HG03432 (cell line): ENCODE measurements around the gene PGA3.
"Not testable (repeated sequence)": the region's sequence is repeated elsewhere in the genome, so short reads cannot be mapped to it uniquely, and the experiment has no call there.

ENCODE experiments used
- ATAC-seq: cut with Tn5 transposase; IDR thresholded peaks from one replicate; pipeline ENCODE4 v1.9.1; 2021; ENCODE audit warnings: mild to moderate bottlenecking, moderate library complexity; ENCODE audit not compliant: unreplicated experiment

PGA3 gene

GRCh38 chr11:61248071-61248470 lies 44.8 kb downstream of the PGA3 start:
- not testable (repeated sequence) for ATAC-seq

- ATAC-seq, result not testable (repeated sequence)
Measured at GRCh38 chr11:61249201-61249600, 45.9 kb downstream of the PGA3 start.

GRCh38 chr11:61250796-61251765 lies 47.8 kb downstream of the PGA3 start:
- ATAC-seq, result not testable (repeated sequence)

- not testable (repeated sequence) for ATAC-seq
Measured at GRCh38 chr11:61252332-61252731, 49.0 kb downstream of the PGA3 start.

GRCh38 chr11:61254403-61255025 lies 51.2 kb downstream of the PGA3 start:
- ATAC-seq, result peak; percentile 70

- no peak for ATAC-seq
Measured at GRCh38 chr11:61256710-61257482, 53.6 kb downstream of the PGA3 start.

- no peak for ATAC-seq
Measured at GRCh38 chr11:61258546-61258945, 55.2 kb downstream of the PGA3 start.

- no peak for ATAC-seq
Measured at GRCh38 chr11:61259363-61259762, 56.0 kb downstream of the PGA3 start.
